Mesothelial cell of epicardium (in vitro differentiated cells): ENCODE data around the gene RPS6KC1. TPM values are rescaled to one million over a fixed set of nuclear protein-coding genes. Genes with fewer than 3 reads are reported as not detected.

Source experiments
- DNase-seq, 2 experiments: peaks; one replicate each; pipeline ENCODE4 v3.0.0; 2021; ENCODE audit warnings: low spot score in 2 of 2; ENCODE audit not compliant: unreplicated experiment in 2 of 2
- H3K27ac Mint-ChIP-seq: 2 replicates; pipeline ENCODE4 v1.8.0; 2021; ENCODE audit warnings: mixed read lengths
- H3K27me3 Mint-ChIP-seq: 2 replicates; pipeline ENCODE4 v1.8.0; 2021; ENCODE audit warnings: low read depth, mixed read lengths
- H3K36me3 Mint-ChIP-seq: 2 replicates; pipeline ENCODE4 v1.8.0; 2021; ENCODE audit warnings: mixed read lengths
- H3K4me1 Mint-ChIP-seq: 2 replicates; pipeline ENCODE4 v1.8.0; 2021; ENCODE audit warnings: mixed read lengths
- H3K4me3 Mint-ChIP-seq: 2 replicates; pipeline ENCODE4 v1.8.0; 2021; ENCODE audit warnings: mild to moderate bottlenecking, moderate library complexity, mixed read lengths
- H3K9me3 Mint-ChIP-seq: 2 replicates; pipeline ENCODE4 v1.8.0; 2021; ENCODE audit warnings: mixed read lengths
- CTCF ChIP-seq: fragments of 200-600 bp; sonication (generic); IDR thresholded peaks from one replicate; pipeline ENCODE4 v1.5.0; 2021; ENCODE audit warnings: antibody characterized with exemption; ENCODE audit not compliant: unreplicated experiment
- total RNA-seq: library from RNA; stranded (reverse); gene quantifications from 3 replicates; pipeline ENCODE4 v1.2.1, GENCODE V29; 2021

The RPS6KC1 gene
- total RNA-seq, 1 donor from 2014 or later, result 28.5 TPM

GRCh38 chr1:213164561-213164960, 113.5 kb downstream of the RPS6KC1 start:
- Mint-ChIP-seq H3K27me3 (no peaks in the 10 kb centered on the region), H3K4me3 (no peak overlapping the region), H3K27ac (no peak overlapping the region), H3K9me3 (peaks cover 4% of the 10 kb centered on the region), H3K36me3 (peaks cover 11% of the 10 kb centered on the region), H3K4me1 (no peaks in the 10 kb centered on the region)
- TF ChIP-seq CTCF, result no peak
- no peak for DNase-seq

- DNase-seq, result no peak
- TF ChIP-seq CTCF, result no peak
- no peak overlapping the region for H3K4me3 Mint-ChIP-seq
- H3K4me1 Mint-ChIP-seq, result no peaks in the 10 kb centered on the region
- peaks cover 7% of the 10 kb centered on the region for H3K36me3 Mint-ChIP-seq
- no peaks in the 10 kb centered on the region for H3K27me3 Mint-ChIP-seq
- no peaks in the 10 kb centered on the region for H3K9me3 Mint-ChIP-seq
- no peak overlapping the region for H3K27ac Mint-ChIP-seq
Measured at GRCh38 chr1:213166852-213167251, 115.8 kb downstream of the RPS6KC1 start.

GRCh38 chr1:213171711-213172110, 120.7 kb downstream of the RPS6KC1 start:
- TF ChIP-seq CTCF, result no peak
- Mint-ChIP-seq H3K27ac (no peak overlapping the region), H3K9me3 (no peaks in the 10 kb centered on the region), H3K27me3 (no peaks in the 10 kb centered on the region), H3K36me3 (peaks cover 24% of the 10 kb centered on the region), H3K4me1 (no peaks in the 10 kb centered on the region), H3K4me3 (no peak overlapping the region)
- DNase-seq, result no peak

GRCh38 chr1:213176341-213176740, 125.3 kb downstream of the RPS6KC1 start:
- no peak overlapping the region for H3K27ac Mint-ChIP-seq
- H3K4me3 Mint-ChIP-seq, result no peak overlapping the region
- peaks cover 31% of the 10 kb centered on the region for H3K36me3 Mint-ChIP-seq
- H3K9me3 Mint-ChIP-seq, result peaks cover 11% of the 10 kb centered on the region
- H3K27me3 Mint-ChIP-seq, result no peaks in the 10 kb centered on the region
- DNase-seq, result no peak
- H3K4me1 Mint-ChIP-seq, result no peaks in the 10 kb centered on the region
- no peak for TF ChIP-seq CTCF

GRCh38 chr1:213179784-213180183, 128.7 kb downstream of the RPS6KC1 start:
- TF ChIP-seq CTCF, result no peak
- Mint-ChIP-seq H3K4me3 (no peak overlapping the region), H3K4me1 (no peaks in the 10 kb centered on the region), H3K27me3 (no peaks in the 10 kb centered on the region), H3K27ac (no peak overlapping the region), H3K9me3 (peaks cover 23% of the 10 kb centered on the region), H3K36me3 (peaks cover 35% of the 10 kb centered on the region)
- no peak for DNase-seq

GRCh38 chr1:213180833-213181232, 129.8 kb downstream of the RPS6KC1 start:
- TF ChIP-seq CTCF, result no peak
- peaks cover 41% of the 10 kb centered on the region for H3K36me3 Mint-ChIP-seq
- no peak overlapping the region for H3K27ac Mint-ChIP-seq
- no peaks in the 10 kb centered on the region for H3K4me1 Mint-ChIP-seq
- no peak overlapping the region for H3K4me3 Mint-ChIP-seq
- peaks cover 30% of the 10 kb centered on the region for H3K9me3 Mint-ChIP-seq
- DNase-seq, result no peak
- no peaks in the 10 kb centered on the region for H3K27me3 Mint-ChIP-seq
